Ascending aorta (tissue), 2 donors: Measurements from ENCODE around the gene RPS15. TPM values are rescaled to one million over a fixed set of nuclear protein-coding genes. Genes with fewer than 3 reads are reported as not detected.

Experiments used
- DNase-seq, 2 donors: peaks; one replicate each; pipeline ENCODE4 v3.0.0-alpha.2; 2019; ENCODE audit warnings: low spot score in 2 of 2
- H3K27ac ChIP-seq, 2 donors: fragments of 200-600 bp; sonication (generic); one replicate each; pipeline ENCODE4 v1.5.1; 2016 to 2017; ENCODE audit warnings: mild to moderate bottlenecking in 1 of 2
- H3K27me3 ChIP-seq: fragments of 200-600 bp; sonication (generic); one replicate; pipeline ENCODE4 v1.5.1; 2017
- H3K36me3 ChIP-seq, 2 donors: fragments of 200-600 bp; sonication (generic); one replicate each; pipeline ENCODE4 v1.5.1; 2016
- H3K4me1 ChIP-seq, 2 donors: fragments of 200-600 bp; sonication (generic); one replicate each; pipeline ENCODE4 v1.5.1; 2016 to 2017; ENCODE audit warnings: mild to moderate bottlenecking in 1 of 2
- H3K4me3 ChIP-seq, 2 donors: fragments of 200-600 bp; sonication (generic); one replicate each; pipeline ENCODE4 v1.5.1; 2016 to 2017; ENCODE audit warnings: mild to moderate bottlenecking in 1 of 2
- H3K9me3 ChIP-seq, 2 donors: fragments of 200-600 bp; sonication (generic); one replicate each; pipeline ENCODE4 v1.5.1; 2016
- intact Hi-C: fragments of 100-400 bp; cut with DNase I; formaldehyde crosslinking; loops from one replicate; pipeline ENCODE4 v1.15.1; 2023
- total RNA-seq: library from RNA; depleted of rRNA; stranded (reverse); fragments of >200 nt; gene quantifications from one replicate; pipeline ENCODE4 v1.1.0, GENCODE V29; 2016
- TF ChIP-seq, protein P1 (sequence below), 3 experiments: fragments of 200-600 bp in 2 of 3; fragments of 450-650 bp in 1 of 3; sonication (generic) in 2 of 3; IDR thresholded peaks; one replicate each; pipeline ENCODE4 v1.5.1; 2016 to 2019; ENCODE audit warnings: antibody characterized with exemption in 3 of 3, mild to moderate bottlenecking in 1 of 3, moderate library complexity in 1 of 3

The RPS15 gene
- total RNA-seq, 1 donor from 2014 or later, result 3,111 TPM

GRCh38 chr19:1487576-1488281 lies 49.5 kb downstream of the RPS15 start:
- Histone ChIP-seq H3K4me1 (peaks cover 8 to 14% of the 10 kb centered on the region in 2 donors), H3K4me3 (no peak overlapping the region), H3K36me3 (no peaks in the 10 kb centered on the region), H3K27me3 (no peaks in the 10 kb centered on the region), H3K27ac (no peak overlapping the region), H3K9me3 (no peaks in the 10 kb centered on the region)
- DNase-seq, result no peak
- TF ChIP-seq, protein P1, sequence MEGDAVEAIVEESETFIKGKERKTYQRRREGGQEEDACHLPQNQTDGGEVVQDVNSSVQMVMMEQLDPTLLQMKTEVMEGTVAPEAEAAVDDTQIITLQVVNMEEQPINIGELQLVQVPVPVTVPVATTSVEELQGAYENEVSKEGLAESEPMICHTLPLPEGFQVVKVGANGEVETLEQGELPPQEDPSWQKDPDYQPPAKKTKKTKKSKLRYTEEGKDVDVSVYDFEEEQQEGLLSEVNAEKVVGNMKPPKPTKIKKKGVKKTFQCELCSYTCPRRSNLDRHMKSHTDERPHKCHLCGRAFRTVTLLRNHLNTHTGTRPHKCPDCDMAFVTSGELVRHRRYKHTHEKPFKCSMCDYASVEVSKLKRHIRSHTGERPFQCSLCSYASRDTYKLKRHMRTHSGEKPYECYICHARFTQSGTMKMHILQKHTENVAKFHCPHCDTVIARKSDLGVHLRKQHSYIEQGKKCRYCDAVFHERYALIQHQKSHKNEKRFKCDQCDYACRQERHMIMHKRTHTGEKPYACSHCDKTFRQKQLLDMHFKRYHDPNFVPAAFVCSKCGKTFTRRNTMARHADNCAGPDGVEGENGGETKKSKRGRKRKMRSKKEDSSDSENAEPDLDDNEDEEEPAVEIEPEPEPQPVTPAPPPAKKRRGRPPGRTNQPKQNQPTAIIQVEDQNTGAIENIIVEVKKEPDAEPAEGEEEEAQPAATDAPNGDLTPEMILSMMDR (IDR thresholded peaks at IDR 0.05), result no peak
- intact Hi-C loops, result no loop called here

GRCh38 chr19:1488282-1488601 lies 50.0 kb downstream of the RPS15 start:
- intact Hi-C loops, result no loop called here
- Histone ChIP-seq H3K27me3 (no peaks in the 10 kb centered on the region), H3K36me3 (no peaks in the 10 kb centered on the region), H3K4me1 (peaks cover 8 to 14% of the 10 kb centered on the region in 2 donors), H3K9me3 (no peaks in the 10 kb centered on the region), H3K4me3 (no peak overlapping the region), H3K27ac (no peak overlapping the region)
- no peak for DNase-seq
- TF ChIP-seq, protein P1 (IDR thresholded peaks at IDR 0.05), result no peak

- Histone ChIP-seq H3K9me3 (no peaks in the 10 kb centered on the region), H3K4me1 (peaks cover 8 to 14% of the 10 kb centered on the region in 2 donors), H3K27ac (peak overlapping the region; percentile 22 to 67), H3K4me3 (peak overlapping the region; percentile 49 to 82), H3K36me3 (no peaks in the 10 kb centered on the region), H3K27me3 (no peaks in the 10 kb centered on the region)
- intact Hi-C loops, result loop anchor here (1.0 to 5.0 kb wide), 4 partner anchors 10 to 212 kb away; partner anchors contain the start of genes C19orf25, FAM174C and RPS15
- TF ChIP-seq, protein P1 (IDR thresholded peaks at IDR 0.05), result no peak
- DNase-seq, result no peak
Observed at GRCh38 chr19:1489463-1490310, 51.5 kb downstream of the RPS15 start.

Other genes with a start within 250 kb of the RPS15 start
- gene STK11, start 232.6 kb upstream of the RPS15 start, total RNA-seq, result 104 TPM
- gene CBARP, start 200.4 kb upstream of the RPS15 start, total RNA-seq, result 1.9 TPM
- gene ATP5F1D, start 196.6 kb upstream of the RPS15 start, total RNA-seq, result 232 TPM
- 307 TPM for gene MIDN, start 189.8 kb upstream of the RPS15 start, total RNA-seq
- 442 TPM for gene CIRBP, start 169.1 kb upstream of the RPS15 start, total RNA-seq
- gene FAM174C, start 162.9 kb upstream of the RPS15 start, total RNA-seq, result 156 TPM
- gene EFNA2, start 152.5 kb upstream of the RPS15 start, total RNA-seq, result not detected
- gene NDUFS7, start 54.5 kb upstream of the RPS15 start, total RNA-seq, result 216 TPM
- gene GAMT, start 36.9 kb upstream of the RPS15 start, total RNA-seq, result 56.4 TPM
- gene DAZAP1, start 30.8 kb upstream of the RPS15 start, total RNA-seq, result 15.8 TPM
- gene APC2, start 11.7 kb downstream of the RPS15 start, total RNA-seq, result not detected
- gene C19orf25, start 40.8 kb downstream of the RPS15 start, total RNA-seq, result 32.7 TPM
- 1.5 TPM for gene PCSK4, start 52.0 kb downstream of the RPS15 start, total RNA-seq
- gene REEP6, start 52.8 kb downstream of the RPS15 start, total RNA-seq, result 3.2 TPM
- 0.43 TPM for gene ADAMTSL5, start 74.6 kb downstream of the RPS15 start, total RNA-seq
- gene PLK5, start 85.7 kb downstream of the RPS15 start, total RNA-seq, result not detected
- 83.7 TPM for gene MEX3D, start 129.9 kb downstream of the RPS15 start, total RNA-seq
- gene MBD3, start 154.5 kb downstream of the RPS15 start, total RNA-seq, result 143 TPM
- gene UQCR11, start 167.1 kb downstream of the RPS15 start, total RNA-seq, result 61.0 TPM
- 209 TPM for gene TCF3, start 214.2 kb downstream of the RPS15 start, total RNA-seq